ENCODE data around the gene SH2D2A.

GRCh38 chr1:156805766-156806511, 10.7 kb downstream of the SH2D2A start:
- peak; percentile 30 for TF ChIP-seq POLR2A (IDR thresholded peaks at IDR 0.05; ENCODE audit: low read length)
- TF ChIP-seq GATA1 (IDR thresholded peaks at IDR 0.05; ENCODE audit: low read depth, low read length) = no peak

Data from erythroblast (primary cell).